HepG2 (cell line): ENCODE data around the gene NEFH. TPM values are rescaled to one million over a fixed set of nuclear protein-coding genes. Genes with fewer than 3 reads are reported as not detected.

ENCODE experiments used
- CREM ChIP-seq, 2 experiments: sonication (generic) in 1 of 2; formaldehyde crosslinking in 1 of 2; IDR thresholded peaks; 2 replicates each; pipeline versions ENCODE4 v1.4.0 to v1.6.1; 2016 to 2020; ENCODE audit warnings: antibody characterized with exemption in 1 of 2, mild to moderate bottlenecking in 1 of 2, missing genetic modification reagents in 1 of 2
- CTCF ChIP-seq: sonication (generic); formaldehyde crosslinking; IDR thresholded peaks from 2 replicates; pipeline ENCODE4 v1.5.0; 2020; ENCODE audit warnings: mild to moderate bottlenecking, missing genetic modification reagents, moderate library complexity
- ETV5 ChIP-seq: IDR thresholded peaks from 2 replicates; pipeline ENCODE4 v1.6.1; 2018; ENCODE audit warnings: missing biosample characterization, missing genetic modification reagents, inconsistent platforms, borderline replicate concordance
- HMGXB4 ChIP-seq, 2 experiments: sonication (generic) in 1 of 2; formaldehyde crosslinking in 1 of 2; IDR thresholded peaks; 2 replicates each; pipeline versions ENCODE4 v1.4.0 to v1.6.1; 2018 to 2020; ENCODE audit warnings: missing genetic modification reagents in 2 of 2, borderline replicate concordance in 1 of 2, low read depth in 1 of 2, mild to moderate bottlenecking in 1 of 2, missing biosample characterization in 1 of 2
- HOXA3 ChIP-seq: sonication (generic); formaldehyde crosslinking; IDR thresholded peaks from 2 replicates; pipeline ENCODE4 v1.5.0; 2020; ENCODE audit warnings: missing genetic modification reagents
- PITX1 ChIP-seq: sonication (generic); formaldehyde crosslinking; IDR thresholded peaks from 2 replicates; pipeline ENCODE4 v1.5.1; 2020; ENCODE audit warnings: mild to moderate bottlenecking, missing genetic modification reagents
- SALL1 ChIP-seq: sonication (generic); formaldehyde crosslinking; IDR thresholded peaks from 2 replicates; pipeline ENCODE4 v1.8.0; 2022; ENCODE audit warnings: mild to moderate bottlenecking, missing genetic modification reagents
- THAP9 ChIP-seq: sonication (generic); formaldehyde crosslinking; IDR thresholded peaks from 2 replicates; pipeline ENCODE4; 2020; ENCODE audit warnings: missing genetic modification reagents, mild to moderate bottlenecking, borderline replicate concordance
- ZNF331 ChIP-seq: sonication (generic); formaldehyde crosslinking; IDR thresholded peaks from 2 replicates; pipeline ENCODE4 v1.4.0; 2020; ENCODE audit warnings: missing genetic modification reagents
- ZNF563 ChIP-seq: sonication (generic); formaldehyde crosslinking; IDR thresholded peaks from 2 replicates; pipeline ENCODE4 v1.8.0; 2022; ENCODE audit warnings: mild to moderate bottlenecking, moderate library complexity, missing genetic modification reagents
- ZNF687 ChIP-seq: sonication (generic); formaldehyde crosslinking; IDR thresholded peaks from 2 replicates; pipeline ENCODE4 v1.5.1; 2020; ENCODE audit warnings: mild to moderate bottlenecking, missing genetic modification reagents, moderate library complexity
- ZSCAN5A ChIP-seq: sonication (generic); formaldehyde crosslinking; IDR thresholded peaks from 2 replicates; pipeline ENCODE4 v1.8.0; 2022; ENCODE audit warnings: mild to moderate bottlenecking, missing genetic modification reagents, borderline replicate concordance
- polyA plus RNA-seq, 8 experiments: library from polyadenylated mRNA; depleted of rRNA in 3 of 8; stranded (reverse) in 7 of 8; unstranded in 1 of 8; fragments of >200 nt; fragmentation: Illumina TruSeq in 4 of 8; extraction: Trizol in 4 of 8; gene quantifications; 2 replicates each; pipeline versions ENCODE4 v1.2.1 to v1.2.3, GENCODE V29; 2011 to 2016; ENCODE audit warnings: low read depth in 4 of 8, missing spikeins in 1 of 8, mixed read lengths in 1 of 8; ENCODE audit not compliant: insufficient read depth in 1 of 8
- total RNA-seq, 5 experiments: library from RNA; depleted of rRNA; stranded (reverse); fragments of >200 nt; fragmentation: Illumina TruSeq; extraction: Trizol; gene quantifications; 2 replicates each; pipeline ENCODE4 v1.2.3, GENCODE V29; 2016; ENCODE audit warnings: low read depth in 1 of 5

NEFH gene
- total and polyA plus RNA-seq, 2 of the 13 experiments (the other 11 are each of a cell fraction or from before 2014, with no cell fraction given) = not detected

- TF ChIP-seq CTCF (CRISPR knock-in tag) (peak; percentile 91), ZNF563 (CRISPR knock-in tag) (peak; percentile 31; the same call in 1 of the 2 replicates), HOXA3 (CRISPR knock-in tag) (peak; percentile 55; the same call in 1 of the 2 replicates), ZSCAN5A (CRISPR knock-in tag) (no peak), SALL1 (CRISPR knock-in tag) (peak; percentile 42), CREM (IDR thresholded peaks at IDR 0.05) (peak; percentile 78), CREM (CRISPR knock-in tag; IDR thresholded peaks at IDR 0.05) (no peak), ZNF687 (peak; percentile 60), ZNF331 (CRISPR knock-in tag) (0 out of 2 replicates have a peak, but pooled peaks have one; percentile 10), HMGXB4 (CRISPR knock-in tag; IDR thresholded peaks at IDR 0.05; ENCODE audit: borderline replicate concordance in 1 of 2, low read depth in 1 of 2) (peak in 1 of 2 experiments; percentile 62; a peak in 1 of 4 replicates), PITX1 (CRISPR knock-in tag) (0 out of 2 replicates have a peak, but pooled peaks have one; percentile 15), THAP9 (CRISPR knock-in tag) (peak; percentile 43; the same call in 1 of the 2 replicates), ETV5 (CRISPR knock-in tag) (peak; percentile 65)
Observed at GRCh38 chr22:29470159-29470855, 9.7 kb upstream of the NEFH start (continued).
